Fibroblast of skin of scalp (primary cell): ENCODE data around the gene ACTA2.
A peak's percentile ranks its signal among the peaks of the same experiment; 100 is the strongest.
"Not testable (repeated sequence)": the region's sequence is repeated elsewhere in the genome, so short reads cannot be mapped to it uniquely, and the experiment has no call there.

ENCODE experiments used
- DNase-seq: peaks from one replicate; pipeline ENCODE4 v3.0.0-alpha.2; 2013

ACTA2 gene

GRCh38 chr10:88949051-88949450, 3.5 kb downstream of the ACTA2 start:
- DNase-seq: no peak

GRCh38 chr10:88946965-88947590, 5.5 kb downstream of the ACTA2 start:
- no peak for DNase-seq

- no peak for DNase-seq
These were observed 6.4 kb downstream of the ACTA2 start for GRCh38 chr10:88946200-88946599.

- DNase-seq: no peak
These were observed 7.8 kb downstream of the ACTA2 start for GRCh38 chr10:88944813-88945212.

DNA sequence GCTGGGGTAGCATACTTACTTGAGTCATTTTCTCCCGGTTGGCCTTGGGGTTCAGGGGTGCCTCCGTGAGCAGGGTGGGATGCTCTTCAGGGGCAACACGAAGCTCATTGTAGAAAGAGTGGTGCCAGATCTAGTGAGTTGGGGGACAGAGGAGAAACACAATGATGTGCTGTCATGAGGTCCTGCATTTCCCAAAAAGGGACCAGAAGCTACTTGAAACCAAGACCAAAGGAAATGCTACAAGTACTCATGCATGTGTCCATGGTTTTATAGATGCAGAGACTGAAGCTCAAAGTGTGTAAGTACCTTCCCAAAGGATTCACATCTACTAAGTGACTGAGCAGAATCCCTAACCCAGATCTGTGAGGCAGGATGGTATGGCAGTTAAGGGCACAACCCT, 8.8 kb downstream of the ACTA2 start:
- no peak for DNase-seq

DNA sequence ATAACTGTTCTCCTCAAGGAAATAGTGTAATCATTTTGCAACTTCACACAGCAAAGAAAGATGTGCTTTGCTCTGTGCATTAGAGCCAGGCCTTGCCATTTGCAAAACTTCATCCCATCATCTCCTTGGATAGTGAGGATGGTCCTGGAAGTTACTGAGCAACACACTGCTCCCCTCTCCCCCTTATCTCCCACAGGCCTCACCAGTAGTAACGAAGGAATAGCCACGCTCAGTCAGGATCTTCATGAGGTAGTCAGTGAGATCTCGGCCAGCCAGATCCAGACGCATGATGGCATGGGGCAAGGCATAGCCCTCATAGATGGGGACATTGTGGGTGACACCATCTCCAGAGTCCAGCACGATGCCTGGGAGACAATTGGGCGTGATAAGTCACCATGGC, 11.5 kb downstream of the ACTA2 start:
- DNase-seq: no peak

GRCh38 chr10:88938938-88939337, 13.6 kb downstream of the ACTA2 start:
- no peak for DNase-seq

DNA sequence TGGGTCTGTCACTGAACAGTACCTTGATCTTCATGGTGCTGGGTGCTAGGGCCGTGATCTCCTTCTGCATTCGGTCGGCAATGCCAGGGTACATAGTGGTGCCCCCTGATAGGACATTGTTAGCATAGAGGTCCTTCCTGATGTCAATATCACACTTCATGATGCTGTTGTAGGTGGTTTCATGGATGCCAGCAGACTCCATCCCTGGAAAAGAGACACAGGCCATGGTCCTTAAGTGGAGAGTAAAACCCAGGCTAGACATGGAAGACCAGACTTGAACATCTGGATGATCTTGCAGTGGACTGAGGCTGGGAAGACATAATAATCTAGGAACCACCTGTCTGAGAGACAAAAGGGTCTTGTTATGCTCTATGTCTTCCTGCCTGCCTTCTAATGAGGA, 14.5 kb downstream of the ACTA2 start:
- no peak for DNase-seq

GRCh38 chr10:88936656-88937055, 15.9 kb downstream of the ACTA2 start:
- DNase-seq: no peak

- DNase-seq: peak; percentile 70
These were observed 17.5 kb downstream of the ACTA2 start for GRCh38 chr10:88934900-88935672.

GRCh38 chr10:88933564-88933963, 19.0 kb downstream of the ACTA2 start:
- peak; percentile 55 for DNase-seq

DNA sequence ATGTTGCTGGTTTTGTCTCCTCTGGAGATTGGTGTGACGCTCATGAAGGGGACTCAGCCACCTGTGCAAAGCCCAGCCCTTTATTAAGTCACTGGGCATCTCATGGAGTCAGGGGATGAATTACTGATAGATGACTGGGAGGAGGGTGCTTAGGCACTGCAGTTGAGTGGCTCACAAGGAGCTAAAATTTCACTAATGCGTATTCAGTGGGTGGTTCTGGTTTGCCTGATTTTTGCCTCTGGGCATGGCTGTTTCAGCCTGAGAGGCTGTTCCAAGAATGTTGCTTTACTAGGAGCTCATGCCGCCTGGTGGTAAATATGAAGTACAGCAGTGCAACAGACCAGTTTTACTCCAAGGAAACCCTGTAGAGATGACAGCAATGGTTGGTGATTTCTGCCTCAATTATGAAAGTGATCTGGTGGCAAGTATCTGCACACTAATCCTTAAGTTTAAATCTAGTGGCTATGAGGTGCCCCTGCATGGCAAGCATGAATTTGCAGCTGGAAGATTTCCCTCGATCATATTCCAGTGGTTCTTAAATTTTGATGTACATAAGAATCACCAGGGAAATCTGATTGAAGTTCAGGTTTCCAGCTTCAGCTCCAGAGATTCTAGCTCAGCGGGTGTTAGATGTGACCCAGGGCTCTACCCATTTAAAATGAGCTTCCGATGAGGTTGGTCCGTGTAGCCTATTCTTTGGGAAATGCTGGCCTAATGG, 19.9 kb downstream of the ACTA2 start:
- DNase-seq: peak; percentile 91

GRCh38 chr10:88932029-88932428, 20.5 kb downstream of the ACTA2 start:
- DNase-seq: not testable (repeated sequence)

DNA sequence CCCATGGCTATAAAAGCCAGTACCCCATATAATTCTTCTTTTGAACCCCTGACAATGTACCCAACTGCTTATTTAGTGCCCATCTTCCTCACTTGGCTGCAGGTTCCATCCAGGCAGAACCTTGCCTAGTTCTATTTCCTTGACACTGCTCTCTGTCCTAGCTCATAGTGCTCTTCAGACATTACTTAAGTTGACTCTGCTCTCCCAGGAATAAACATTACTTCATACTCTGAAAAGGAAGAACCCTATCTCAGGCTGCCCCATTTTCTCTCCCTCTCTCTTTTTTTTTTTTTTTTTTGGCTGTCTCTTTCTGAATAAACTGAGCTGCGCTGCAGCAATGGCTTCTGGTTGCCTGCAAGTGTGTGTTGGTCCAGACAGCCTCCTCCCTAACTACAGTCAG, 21.0 kb downstream of the ACTA2 start:
- DNase-seq: peak; percentile 30

GRCh38 chr10:88928254-88928653, 24.3 kb downstream of the ACTA2 start:
- DNase-seq: no peak

DNA sequence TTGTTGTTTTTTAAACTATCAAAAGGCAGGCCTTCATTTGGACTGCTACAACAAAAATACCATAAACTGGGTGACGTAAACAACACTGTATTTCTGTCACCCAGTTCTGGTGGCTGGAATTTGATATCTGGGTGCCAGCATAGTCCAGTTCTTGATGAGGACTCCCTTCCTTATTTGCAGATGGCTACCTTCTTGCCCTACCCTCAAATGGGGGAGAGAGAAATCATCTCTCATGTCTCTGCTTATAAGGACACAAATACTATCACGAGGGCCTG, 25.2 kb downstream of the ACTA2 start:
- DNase-seq: no peak

DNA sequence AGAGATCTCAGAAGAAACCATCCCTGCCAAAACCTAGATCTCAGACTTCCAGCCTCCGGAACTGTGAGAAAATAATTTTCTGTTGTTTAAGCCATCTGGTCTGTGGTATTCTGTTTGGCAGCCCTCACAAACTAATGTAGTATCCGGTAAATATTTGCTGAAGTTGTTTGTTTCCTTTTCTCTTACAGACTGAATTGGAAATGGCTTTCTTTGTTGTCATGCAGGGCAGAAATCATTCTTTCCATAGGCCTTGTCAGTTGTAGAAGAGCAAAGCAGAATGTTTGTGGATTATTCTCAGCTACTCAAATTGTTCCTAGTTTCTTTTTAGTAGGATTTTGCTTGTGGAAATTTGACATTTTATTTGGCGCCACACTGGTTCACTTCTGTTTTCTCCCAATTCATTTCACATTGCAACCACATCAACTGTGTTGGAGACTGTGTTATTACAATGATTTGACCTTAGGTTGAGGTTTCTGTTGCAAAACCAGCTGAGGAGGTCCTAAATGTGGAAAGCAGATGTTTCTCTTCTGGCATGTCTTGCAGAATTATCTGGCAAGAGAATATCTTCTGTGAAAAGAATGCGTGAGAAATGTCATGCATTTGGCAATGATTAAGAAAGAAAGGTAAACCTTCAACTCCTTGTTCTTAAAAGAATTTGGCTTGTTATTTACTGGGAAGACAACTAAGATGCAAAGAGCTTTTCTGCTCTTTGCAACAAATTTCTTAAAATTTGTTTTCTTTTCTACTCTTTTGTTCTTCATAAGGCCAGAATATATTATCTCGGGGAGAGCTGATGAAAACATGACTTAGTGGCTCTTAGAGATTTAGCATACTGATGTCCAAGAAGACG, 25.8 kb downstream of the ACTA2 start:
- DNase-seq: peak; percentile 81

GRCh38 chr10:88923520-88923919, 29.1 kb downstream of the ACTA2 start:
- no peak for DNase-seq

DNA sequence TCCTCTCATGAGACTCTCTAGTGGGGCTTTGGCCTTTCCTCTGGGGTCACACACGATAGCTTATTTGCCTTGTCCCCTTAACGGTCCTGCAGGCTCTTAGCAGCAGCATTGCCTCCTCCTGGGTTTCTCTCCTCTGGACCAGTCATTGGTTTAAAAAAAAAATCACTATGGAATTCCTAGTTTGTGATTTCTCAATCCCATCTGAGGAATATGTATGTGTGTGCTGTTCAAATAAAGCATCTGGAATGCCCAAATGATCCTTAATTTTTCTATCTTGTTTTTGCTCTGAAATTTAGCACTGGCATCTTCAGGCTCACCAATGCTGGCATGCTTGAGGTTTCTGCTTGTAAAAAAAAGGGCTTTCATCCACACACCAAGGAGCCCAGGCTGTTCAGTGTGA, 30.5 kb downstream of the ACTA2 start:
- DNase-seq: no peak

DNA sequence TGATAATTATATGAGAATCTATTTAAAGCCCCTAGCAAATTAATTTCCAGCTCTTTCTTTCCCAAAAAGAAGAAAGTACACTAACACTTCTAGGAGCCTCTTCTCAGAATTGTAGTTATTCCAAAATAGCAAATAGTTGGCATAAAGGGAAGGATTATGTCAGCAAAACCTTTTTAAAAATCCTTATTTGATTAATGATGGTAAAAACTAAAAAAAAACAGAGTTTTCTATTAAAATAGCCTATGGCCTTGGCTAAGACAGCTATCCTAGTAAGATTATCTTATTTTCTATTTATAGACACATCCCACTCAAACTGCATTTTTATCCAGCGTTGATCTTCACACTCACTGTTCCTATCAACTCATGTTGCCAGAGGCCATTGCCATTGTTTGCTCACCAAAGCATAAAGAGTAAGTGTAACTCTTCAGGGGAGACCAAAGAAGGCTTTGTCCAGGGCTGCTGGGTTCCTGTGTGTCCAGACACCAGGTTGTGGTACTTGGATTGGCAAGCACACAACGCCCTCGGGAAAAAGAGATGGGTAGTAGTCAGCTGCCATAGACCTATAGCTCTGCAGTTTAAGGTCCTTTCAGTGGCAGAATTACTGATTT, 31.5 kb downstream of the ACTA2 start:
- no peak for DNase-seq

- DNase-seq: no peak
These were observed 32.4 kb downstream of the ACTA2 start for GRCh38 chr10:88920198-88920597.

DNA sequence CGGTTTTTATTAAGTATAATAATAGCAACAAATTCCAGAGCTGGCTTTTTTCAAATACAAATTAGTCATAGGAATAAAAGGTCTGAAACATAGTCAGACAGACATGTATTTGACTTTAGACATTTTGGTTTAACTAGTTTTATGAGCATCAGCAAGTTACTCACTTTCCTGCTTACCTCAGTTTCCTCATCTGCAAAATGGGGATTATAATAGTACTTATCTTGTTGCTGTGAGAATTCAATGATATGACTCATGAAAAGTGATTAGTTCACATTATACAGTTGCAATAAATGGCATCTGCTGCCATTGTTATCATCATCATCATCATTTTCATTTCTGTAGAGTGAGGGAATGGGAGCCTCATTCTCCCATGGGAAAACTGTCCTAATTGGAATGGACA, 33.5 kb downstream of the ACTA2 start:
- DNase-seq: no peak
